ENCODE measurements around the gene ZCCHC14. TPM values are rescaled to one million over a fixed set of nuclear protein-coding genes. Genes with fewer than 3 reads are reported as not detected.
A peak's percentile ranks its signal among the peaks of the same experiment; 100 is the strongest.

ZCCHC14 gene
- total and polyA plus RNA-seq, 11 donors = 6.4 to 18.4 (median 16.1) TPM

DNA sequence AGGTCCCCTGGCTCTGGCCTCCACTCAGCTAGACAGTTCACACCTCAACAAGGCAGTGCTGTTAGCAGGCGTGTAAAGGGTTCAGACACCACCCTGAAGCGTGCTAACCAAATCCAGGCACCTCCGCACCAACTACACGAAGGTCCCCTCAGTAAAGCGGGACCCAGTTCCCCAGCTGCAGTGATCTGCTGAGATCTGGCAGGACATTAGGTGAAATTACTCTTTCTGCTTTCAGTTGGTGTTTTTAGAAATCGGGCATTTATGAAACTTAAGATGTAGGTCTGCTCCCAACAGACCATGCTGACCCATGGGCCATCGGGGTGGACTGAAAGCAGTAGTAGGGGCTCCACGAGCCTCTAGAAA, 136.4 kb downstream of the ZCCHC14 start:
- TF ChIP-seq POLR2A (IDR thresholded peaks at IDR 0.05) = no peak
- TF ChIP-seq, protein P1, sequence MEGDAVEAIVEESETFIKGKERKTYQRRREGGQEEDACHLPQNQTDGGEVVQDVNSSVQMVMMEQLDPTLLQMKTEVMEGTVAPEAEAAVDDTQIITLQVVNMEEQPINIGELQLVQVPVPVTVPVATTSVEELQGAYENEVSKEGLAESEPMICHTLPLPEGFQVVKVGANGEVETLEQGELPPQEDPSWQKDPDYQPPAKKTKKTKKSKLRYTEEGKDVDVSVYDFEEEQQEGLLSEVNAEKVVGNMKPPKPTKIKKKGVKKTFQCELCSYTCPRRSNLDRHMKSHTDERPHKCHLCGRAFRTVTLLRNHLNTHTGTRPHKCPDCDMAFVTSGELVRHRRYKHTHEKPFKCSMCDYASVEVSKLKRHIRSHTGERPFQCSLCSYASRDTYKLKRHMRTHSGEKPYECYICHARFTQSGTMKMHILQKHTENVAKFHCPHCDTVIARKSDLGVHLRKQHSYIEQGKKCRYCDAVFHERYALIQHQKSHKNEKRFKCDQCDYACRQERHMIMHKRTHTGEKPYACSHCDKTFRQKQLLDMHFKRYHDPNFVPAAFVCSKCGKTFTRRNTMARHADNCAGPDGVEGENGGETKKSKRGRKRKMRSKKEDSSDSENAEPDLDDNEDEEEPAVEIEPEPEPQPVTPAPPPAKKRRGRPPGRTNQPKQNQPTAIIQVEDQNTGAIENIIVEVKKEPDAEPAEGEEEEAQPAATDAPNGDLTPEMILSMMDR (IDR thresholded peaks at IDR 0.05) = no peak
- Histone ChIP-seq H3K27ac (no peak overlapping the region), H3K9me3 (no peaks in the 10 kb centered on the region), H3K27me3 (no peaks in the 10 kb centered on the region), H3K4me1 (peaks cover 0 to 43% (median 1%) of the 10 kb centered on the region in 12 donors), H3K36me3 (peaks cover 0 to 63% (median 54%) of the 10 kb centered on the region in 9 donors), H3K4me3 (no peak overlapping the region)
- intact Hi-C loops (cut with DNase I) = no loop called here
- 85 to 89% (median 88%) methylated on average over 8 of the region's 8 CpGs for WGBS, 4 donors
- peak in 1 of 5 donors; percentile 9 for DNase-seq
- no peak for ATAC-seq

Other genes starting within 250 kb of the ZCCHC14 start
- 1 to 10 TPM in 7 of 9 donors, under 1 TPM in 2; 0.91 to 4.5 (median 3.3) TPM for gene C16orf95, start 175.6 kb downstream of the ZCCHC14 start, total RNA-seq
- gene C16orf95, start 175.6 kb downstream of the ZCCHC14 start, polyA plus RNA-seq = 1 to 10 TPM; 1.8 to 2.4 TPM
- 100 to 1,000 TPM in 1 of 9 donors, 10 to 100 TPM in 8; 55.5 to 130 (median 71.9) TPM for gene FBXO31, start 109.2 kb downstream of the ZCCHC14 start, total RNA-seq
- gene FBXO31, start 109.2 kb downstream of the ZCCHC14 start, polyA plus RNA-seq = 10 to 100 TPM; 20.0 to 28.8 TPM
- 100 to 1,000 TPM in 7 of 9 donors, 10 to 100 TPM in 2; 70.7 to 194 (median 116) TPM for gene MAP1LC3B, start 100.7 kb downstream of the ZCCHC14 start, total RNA-seq
- gene MAP1LC3B, start 100.7 kb downstream of the ZCCHC14 start, polyA plus RNA-seq = 100 to 1,000 TPM in 1 of 2 donors, 10 to 100 TPM in 1; 82.4 to 263 TPM
- under 1 TPM in 3 of 9 donors, not detected in 6; 0.12 to 0.58 (median 0.29) TPM for gene JPH3, start 109.5 kb upstream of the ZCCHC14 start, total RNA-seq
- under 1 TPM in 1 of 2 donors, not detected in 1; 0.03 TPM for gene JPH3, start 109.5 kb upstream of the ZCCHC14 start, polyA plus RNA-seq